HG03571 (cell line): ENCODE measurements around the gene TAPBPL.
A peak's percentile ranks its signal among the peaks of the same experiment; 100 is the strongest.
"Not testable (repeated sequence)": the region's sequence is repeated elsewhere in the genome, so short reads cannot be mapped to it uniquely, and the experiment has no call there.

Source experiments
- ATAC-seq: cut with Tn5 transposase; IDR thresholded peaks from one replicate; pipeline ENCODE4 v1.9.1; 2021; ENCODE audit not compliant: unreplicated experiment

Gene TAPBPL

DNA sequence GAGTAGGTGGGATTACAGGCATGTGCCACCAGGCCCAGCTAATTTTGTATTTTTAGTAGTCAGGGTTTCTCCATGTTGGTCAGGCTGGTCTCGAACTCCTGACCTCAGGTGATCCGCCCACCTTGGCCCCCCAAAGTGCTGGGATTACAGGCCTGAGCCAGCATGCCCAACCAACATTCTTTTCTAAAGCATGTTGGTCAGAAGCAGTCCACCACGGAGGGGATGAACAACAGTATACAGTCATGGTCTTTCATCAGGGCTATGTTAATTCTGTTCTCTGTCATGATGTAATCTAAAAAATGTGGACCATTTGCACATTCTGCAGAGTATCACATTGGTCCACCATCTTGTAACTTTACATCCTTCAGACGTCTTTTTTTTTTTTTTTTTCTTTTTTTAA, 37.6 kb downstream of the TAPBPL start:
- no peak for ATAC-seq

- ATAC-seq = not testable (repeated sequence)
Observed at GRCh38 chr12:6490673-6491072, 38.8 kb downstream of the TAPBPL start.

DNA sequence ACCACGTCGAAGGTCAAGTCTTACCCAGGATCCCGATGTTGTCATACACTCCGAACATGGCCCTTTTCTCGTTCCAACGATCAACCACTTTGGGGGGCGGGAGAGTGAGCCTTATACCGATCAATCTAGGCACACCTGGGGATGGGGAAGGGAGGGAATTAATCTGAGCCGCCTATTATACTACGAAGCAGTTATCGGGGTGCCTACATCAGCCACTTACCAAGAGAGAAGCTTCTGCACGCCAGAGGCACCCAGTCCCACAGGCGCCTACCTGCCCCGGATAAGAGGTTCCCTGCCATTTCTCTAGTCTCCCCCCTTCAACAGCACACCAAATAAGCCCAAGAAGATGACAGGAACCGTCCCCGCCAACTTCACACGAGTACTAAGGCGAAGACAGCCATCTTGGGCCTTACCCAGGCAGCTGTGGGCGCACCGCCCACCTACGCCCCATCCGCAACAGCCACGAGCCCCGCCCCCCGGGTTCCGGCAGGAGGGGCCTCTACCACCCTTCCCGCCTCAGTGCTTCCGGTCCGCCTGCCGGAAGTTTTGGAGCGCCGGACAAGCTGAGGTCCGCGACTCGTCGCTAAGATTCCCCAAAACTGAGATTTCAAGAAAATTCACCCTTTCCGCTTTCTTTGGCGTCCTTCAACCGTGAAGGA, 41.1 kb downstream of the TAPBPL start, which contains the start of gene MRPL51:
Gene MRPL51, minus strand, starts transcription at position 425 of the 659 bp plus-strand sequence. Its CDS starts 126 bp downstream, at position 299.
- ATAC-seq = peak; percentile 60

DNA sequence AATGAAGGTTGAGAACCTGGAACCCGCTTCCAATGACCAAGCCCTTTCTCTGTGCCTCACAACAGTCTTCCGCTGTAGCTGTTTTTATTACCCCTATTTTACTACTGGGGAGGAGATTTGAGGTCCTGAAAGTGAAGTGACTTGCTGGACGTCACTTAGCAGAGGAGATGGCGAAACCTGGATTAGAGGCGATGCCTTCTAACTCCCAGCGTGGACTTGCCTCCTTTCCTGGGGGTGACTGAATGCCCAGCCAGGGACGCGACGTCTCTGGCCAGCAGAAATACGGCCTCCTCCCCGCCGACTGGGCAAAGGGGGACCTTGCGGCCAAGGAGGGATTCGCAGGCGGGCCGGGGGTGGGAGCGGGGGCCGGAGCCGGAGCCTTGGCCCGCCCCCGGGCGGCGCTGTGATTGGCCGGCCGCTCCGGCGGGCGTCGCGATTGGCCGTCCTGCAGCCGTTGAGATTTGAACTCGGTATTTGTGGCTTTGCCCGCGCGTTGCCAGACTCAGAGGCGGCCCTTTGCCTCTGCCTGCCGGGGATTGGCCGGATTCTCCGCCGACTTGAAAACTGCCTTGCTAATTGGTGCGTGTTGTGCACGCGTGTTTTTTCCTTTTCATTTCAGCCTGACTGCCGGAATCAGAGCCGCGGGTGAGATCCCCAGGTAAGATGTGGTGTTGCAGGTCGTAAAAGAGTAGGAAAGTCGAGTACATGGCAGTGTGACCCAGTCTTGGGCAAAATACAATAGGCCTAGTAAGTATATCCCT, 41.8 kb downstream of the TAPBPL start, which contains the start of gene NCAPD2:
Gene NCAPD2, plus strand, starts transcription at position 606 of the 761 bp plus-strand sequence. CDS start 997 bp downstream, outside the sequence.
- peak; percentile 89 for ATAC-seq

GRCh38 chr12:6494258-6494743, 42.5 kb downstream of the TAPBPL start:
- peak; percentile 29 for ATAC-seq

- ATAC-seq = no peak
Observed at GRCh38 chr12:6494968-6495367, 43.1 kb downstream of the TAPBPL start.

DNA sequence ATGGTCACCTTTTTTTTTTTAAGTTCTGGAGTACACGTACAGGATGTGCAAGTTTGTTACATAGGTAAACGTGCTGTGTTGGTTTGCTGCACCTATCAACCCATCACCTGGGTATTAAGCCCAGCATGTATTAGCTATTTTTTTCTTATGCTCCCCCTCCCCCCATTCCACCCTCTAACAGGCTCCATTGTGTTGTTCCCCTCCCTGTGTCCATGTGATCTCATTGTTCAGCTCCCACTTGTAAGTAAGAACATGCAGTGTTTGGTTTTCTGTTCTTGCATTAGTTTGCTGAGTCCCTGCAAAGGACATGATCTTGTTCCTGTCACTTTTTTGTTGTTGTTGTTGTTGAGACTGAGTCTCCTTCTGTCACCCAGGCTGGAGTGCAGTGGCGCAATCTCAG, 45.4 kb downstream of the TAPBPL start:
- not testable (repeated sequence) for ATAC-seq

DNA sequence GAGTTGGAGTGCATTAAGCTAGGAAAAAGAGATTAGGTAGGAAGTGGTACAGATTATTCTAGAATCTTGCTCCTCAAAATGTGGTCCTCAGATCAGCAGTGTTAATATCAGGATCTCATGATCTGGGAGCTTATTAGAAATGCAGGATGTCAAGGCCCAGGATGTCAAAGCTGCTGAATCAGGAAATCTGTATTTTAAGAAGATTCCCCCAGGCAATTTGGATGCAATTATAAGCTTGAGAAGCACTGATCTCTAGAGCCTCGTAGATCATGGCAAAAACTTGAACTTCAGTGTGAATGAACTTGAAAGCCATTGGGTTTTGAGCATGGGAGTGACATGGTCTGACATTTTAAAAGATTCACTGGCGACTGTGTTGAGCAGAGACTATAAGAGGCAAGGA, 48.6 kb downstream of the TAPBPL start:
- ATAC-seq = no peak

- ATAC-seq = no peak
Observed at GRCh38 chr12:6507102-6507998, 55.5 kb downstream of the TAPBPL start.

DNA sequence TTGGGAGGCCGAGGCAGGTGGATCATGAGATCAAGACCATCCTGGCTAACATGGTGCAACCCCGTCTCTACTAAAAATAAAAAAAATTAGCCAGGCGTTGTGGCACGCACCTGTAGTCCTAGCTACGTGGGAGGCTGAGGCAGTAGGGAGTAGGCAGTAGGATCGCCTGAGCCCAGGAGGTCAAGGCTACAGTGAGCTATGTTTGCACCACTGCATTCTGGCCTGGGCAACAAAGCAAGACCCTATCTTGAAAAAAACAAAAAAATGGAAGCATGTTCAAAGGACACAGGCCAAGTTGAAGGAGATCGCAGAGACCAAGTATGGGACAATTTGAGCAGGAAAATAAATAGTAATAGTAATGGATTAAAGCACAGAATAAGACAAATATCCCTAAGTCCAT, 56.2 kb downstream of the TAPBPL start:
- no peak for ATAC-seq
